ENCODE data around the gene BNC2.
"Not testable (repeated sequence)": the region's sequence is repeated elsewhere in the genome, so short reads cannot be mapped to it uniquely, and the experiment has no call there.

Gene BNC2

DNA sequence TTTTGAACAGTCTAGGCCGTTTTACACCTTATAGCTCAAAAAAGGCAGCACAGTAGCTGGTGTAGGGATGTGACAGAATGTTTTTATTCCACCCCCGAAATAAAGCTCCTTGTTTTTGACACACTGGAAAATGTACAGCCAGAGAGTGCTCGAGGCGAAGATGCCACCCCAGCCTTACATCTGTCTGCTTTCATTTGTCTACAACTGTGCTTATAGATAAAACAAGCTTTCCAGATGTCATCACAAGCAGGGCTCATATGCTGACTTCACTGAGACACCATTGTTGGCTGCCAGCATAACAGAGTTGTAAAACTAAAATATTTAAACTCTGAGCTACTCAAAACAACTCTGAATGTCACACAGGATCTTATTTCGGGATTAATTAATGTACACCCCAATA lies 386.3 kb downstream of the BNC2 start:
- DNase-seq = no peak

- DNase-seq = no peak
Measured at GRCh38 chr9:16482764-16483163, 387.7 kb downstream of the BNC2 start.

DNA sequence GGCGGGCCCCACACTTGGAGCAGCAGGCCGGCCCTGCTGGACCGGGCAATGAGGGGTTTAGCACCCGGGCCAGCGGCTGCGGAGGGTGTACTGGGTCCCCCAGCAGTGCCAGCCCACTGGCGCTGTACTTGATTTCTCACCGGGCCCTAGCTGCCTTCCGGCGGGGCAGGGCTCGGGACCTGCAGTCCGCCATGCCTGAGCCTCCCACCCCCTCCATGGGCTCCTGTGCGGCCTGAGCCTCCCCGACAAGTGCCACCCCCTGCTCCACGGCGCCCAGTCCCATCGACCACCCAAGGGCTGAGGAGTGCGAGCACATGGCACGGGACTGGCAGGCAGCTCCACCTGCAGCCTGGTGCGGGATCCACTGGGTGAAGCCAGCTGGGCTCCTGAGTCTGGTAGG lies 389.9 kb downstream of the BNC2 start:
- not testable (repeated sequence) for DNase-seq

GRCh38 chr9:16475996-16476395 lies 394.5 kb downstream of the BNC2 start:
- DNase-seq = no peak

DNA sequence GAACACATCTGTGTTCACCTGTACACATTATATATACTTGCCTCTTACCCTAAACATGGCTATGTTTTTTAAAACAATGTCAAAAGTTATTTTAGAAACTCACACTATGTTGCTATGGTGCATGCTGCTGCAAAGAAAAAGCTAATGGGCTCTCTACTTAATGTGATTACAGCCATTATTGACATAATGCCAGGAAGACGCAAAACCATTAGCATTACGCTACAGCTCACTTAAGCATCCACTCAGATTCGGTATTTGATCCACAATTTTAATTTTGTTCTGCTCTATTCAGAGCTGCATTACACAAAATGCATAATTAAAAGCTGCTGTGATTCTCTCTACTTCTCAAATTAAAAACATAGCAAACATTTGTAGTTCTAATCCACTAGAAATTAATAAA lies 395.2 kb downstream of the BNC2 start:
- no peak for DNase-seq

DNA sequence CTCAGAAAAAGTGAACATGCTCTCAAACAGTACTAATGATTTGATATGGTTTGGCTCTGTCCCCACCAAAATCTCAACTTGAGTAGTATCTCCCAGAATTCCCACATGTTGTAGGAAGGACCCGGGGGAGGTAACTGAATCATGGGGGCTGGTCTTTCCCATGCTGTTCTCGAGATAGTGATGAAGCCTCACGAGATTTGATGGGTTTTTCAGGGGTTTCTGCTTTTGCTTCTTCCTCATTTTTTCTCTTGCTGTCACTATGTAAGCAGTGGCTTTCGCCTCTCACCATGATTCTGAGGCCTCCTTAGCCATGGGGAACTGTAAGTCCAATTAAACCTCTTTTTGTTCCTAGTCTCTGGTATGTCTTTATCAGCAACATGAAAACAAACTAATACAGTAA lies 401.3 kb downstream of the BNC2 start:
- DNase-seq = no peak

- no peak for DNase-seq
Measured at GRCh38 chr9:16461851-16462250, 408.6 kb downstream of the BNC2 start.

DNA sequence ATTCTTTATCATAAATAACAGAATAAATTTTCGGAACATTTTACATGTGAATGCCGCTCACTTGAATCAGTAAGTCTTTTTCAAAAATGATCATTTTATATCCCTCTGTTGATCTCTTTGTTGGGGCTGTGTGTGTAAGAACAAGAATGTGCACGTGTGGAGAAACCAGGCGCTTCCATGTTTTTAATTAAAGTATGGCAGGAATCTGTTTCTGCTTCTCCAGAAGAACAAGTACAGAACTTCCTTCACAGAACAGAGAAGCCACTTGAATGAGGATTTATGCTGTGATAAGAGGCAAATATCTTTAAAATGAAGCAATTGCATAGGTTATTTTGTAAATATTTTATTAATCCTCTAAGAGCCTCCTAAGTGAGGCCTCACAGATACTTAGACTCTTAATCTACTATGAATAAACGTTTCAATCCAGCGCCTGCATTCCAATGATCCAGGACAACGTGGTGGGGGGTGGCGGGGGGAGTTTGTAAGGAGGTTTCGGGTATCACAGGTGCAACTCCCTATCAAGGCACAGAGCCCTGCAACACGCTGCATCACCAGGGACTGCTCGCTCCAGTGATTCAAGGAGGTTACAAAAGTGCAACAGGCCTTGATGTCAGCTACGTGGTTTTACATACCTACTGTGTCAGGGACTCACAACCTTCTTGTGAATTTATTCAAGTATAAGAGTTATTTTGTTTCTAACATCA lies 409.2 kb downstream of the BNC2 start:
- DNase-seq = no peak

- no peak for DNase-seq
Measured at GRCh38 chr9:16460696-16461095, 409.8 kb downstream of the BNC2 start.

GRCh38 chr9:16459421-16460148 lies 410.9 kb downstream of the BNC2 start:
- DNase-seq = no peak

DNA sequence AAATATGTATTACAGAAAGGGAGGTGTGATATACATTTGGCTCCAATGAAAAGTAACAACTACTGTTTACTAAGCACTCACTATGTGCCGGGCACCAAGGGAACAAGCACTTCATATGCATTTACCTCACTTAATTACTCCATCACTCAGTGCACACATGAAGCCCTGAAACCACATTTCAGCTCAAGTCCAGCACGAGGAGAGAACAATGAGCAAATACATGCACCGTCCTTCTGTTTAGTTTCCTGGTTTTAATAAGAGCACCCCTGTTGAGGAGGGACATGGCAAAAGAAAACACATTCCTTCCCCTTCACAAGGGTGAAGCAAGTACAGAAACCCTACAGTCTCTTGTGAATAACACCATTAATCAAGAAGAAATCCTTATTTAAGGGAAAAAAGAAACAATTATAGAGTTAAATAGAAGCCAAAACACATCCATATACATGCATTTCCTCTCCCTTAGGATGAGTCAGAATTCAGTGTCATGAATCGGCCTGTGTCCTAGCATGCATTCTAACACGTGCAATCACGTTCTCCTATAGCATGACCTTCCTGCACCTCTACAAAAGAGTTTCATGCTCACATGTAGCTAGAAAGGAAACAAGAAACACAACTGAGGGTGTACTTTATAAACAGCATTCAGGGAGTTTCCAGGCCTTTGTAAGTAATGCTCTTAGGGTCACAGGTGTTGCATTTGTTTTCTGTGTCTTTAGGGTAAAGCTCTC lies 411.6 kb downstream of the BNC2 start:
- no peak for DNase-seq

- no peak for DNase-seq
Measured at GRCh38 chr9:16455842-16456241, 414.6 kb downstream of the BNC2 start.

DNA sequence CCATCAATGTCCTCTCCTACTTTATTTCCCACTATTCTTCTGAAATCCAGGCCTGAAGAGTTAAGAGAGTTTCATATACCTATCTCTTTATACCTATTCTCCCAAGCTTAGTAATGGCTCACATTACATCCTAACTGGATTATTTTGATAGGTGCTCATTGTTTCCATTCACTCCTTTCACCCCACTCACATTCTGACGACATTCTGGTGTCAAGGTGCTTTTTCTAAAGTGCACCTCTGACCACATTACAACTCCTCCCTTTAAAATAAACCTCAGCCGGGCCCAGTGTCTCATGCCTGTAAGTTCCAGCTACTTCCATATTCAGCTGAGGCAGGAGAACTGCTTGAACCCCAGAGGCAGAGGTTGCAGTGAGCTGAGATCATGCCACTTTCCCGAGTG lies 417.1 kb downstream of the BNC2 start:
- no peak for DNase-seq

GRCh38 chr9:16450578-16450977 lies 419.9 kb downstream of the BNC2 start:
- no peak for DNase-seq

GRCh38 chr9:16450043-16450442 lies 420.4 kb downstream of the BNC2 start:
- DNase-seq = no peak

GRCh38 chr9:16449076-16449730 lies 421.3 kb downstream of the BNC2 start:
- DNase-seq = no peak

DNA sequence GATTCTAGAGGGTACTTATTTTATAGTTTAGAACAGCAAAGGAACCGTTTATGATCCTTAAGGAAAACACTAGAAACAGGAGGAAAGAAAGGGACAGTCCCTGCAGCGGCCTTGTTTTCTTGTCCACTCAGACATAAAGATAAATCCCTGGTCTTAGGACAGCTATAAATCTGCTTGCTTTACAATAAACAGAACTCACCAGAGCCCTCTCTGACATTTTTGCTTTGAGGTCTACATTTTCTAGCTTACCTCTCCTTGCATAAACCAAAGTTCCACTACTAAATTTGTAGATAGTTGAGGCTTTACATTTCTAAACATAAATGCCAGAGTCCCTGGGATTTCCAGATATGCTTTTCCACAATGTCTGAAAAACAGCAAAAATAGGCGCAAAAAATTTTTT lies 422.5 kb downstream of the BNC2 start:
- DNase-seq = no peak

- DNase-seq = no peak
Measured at GRCh38 chr9:16446636-16447035, 423.8 kb downstream of the BNC2 start.

- DNase-seq = no peak
Measured at GRCh38 chr9:16445141-16445920, 425.1 kb downstream of the BNC2 start.

DNA sequence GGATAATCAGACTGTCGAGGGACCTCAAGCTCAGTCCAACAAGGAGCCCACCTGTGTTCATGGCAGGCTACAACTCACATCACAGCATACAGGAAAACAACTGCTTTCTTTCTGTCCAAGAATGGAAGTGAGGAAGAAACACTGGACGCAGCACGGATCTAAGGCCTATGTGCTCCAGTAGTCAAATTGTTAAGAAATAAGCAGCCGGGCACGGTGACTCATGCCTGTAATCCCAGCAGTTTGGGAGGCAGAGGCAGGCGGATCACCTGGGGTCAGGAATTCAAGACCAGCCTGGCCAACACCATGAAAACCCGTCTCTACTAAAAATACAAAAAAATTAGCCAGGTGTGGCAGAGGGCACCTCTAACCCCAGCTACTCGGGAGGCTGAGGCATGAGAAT lies 427.8 kb downstream of the BNC2 start:
- DNase-seq = no peak

GRCh38 chr9:16441791-16442190 lies 428.7 kb downstream of the BNC2 start:
- no peak for DNase-seq

- DNase-seq = not testable (repeated sequence)
Measured at GRCh38 chr9:16438831-16439230, 431.6 kb downstream of the BNC2 start.

GRCh38 chr9:16436545-16436944 lies 433.9 kb downstream of the BNC2 start:
- no peak for DNase-seq

All from midbrain (tissue), 1 donor.